ENCODE results near the gene CTSG.

CTSG gene

GRCh38 chr14:24607635-24608514, 31.8 kb upstream of the CTSG start:
- H3K9me3 Mint-ChIP-seq = peaks cover 28% of the 10 kb centered on the region
- peak; percentile 21 for DNase-seq
- H3K4me3 Mint-ChIP-seq = no peak overlapping the region
- H3K27me3 Mint-ChIP-seq (ENCODE audit: low read depth, poor library complexity) = peaks cover 5% of the 10 kb centered on the region
- peaks cover 36% of the 10 kb centered on the region for H3K4me1 Mint-ChIP-seq
- no peaks in the 10 kb centered on the region for H3K36me3 Mint-ChIP-seq (ENCODE audit: low read depth)
- peak overlapping the region; percentile 83 for H3K27ac Mint-ChIP-seq
- no peak for TF ChIP-seq CTCF (IDR thresholded peaks at IDR 0.05)

GRCh38 chr14:24607081-24607480, 31.0 kb upstream of the CTSG start:
- peaks cover 28% of the 10 kb centered on the region for H3K9me3 Mint-ChIP-seq
- peaks cover 36% of the 10 kb centered on the region for H3K4me1 Mint-ChIP-seq
- no peak for TF ChIP-seq CTCF (IDR thresholded peaks at IDR 0.05)
- no peak overlapping the region for H3K4me3 Mint-ChIP-seq
- peak overlapping the region; percentile 83 for H3K27ac Mint-ChIP-seq
- no peak for DNase-seq
- H3K36me3 Mint-ChIP-seq (ENCODE audit: low read depth) = no peaks in the 10 kb centered on the region
- H3K27me3 Mint-ChIP-seq (ENCODE audit: low read depth, poor library complexity) = peaks cover 5% of the 10 kb centered on the region

GRCh38 chr14:24606297-24606696, 30.2 kb upstream of the CTSG start:
- H3K27me3 Mint-ChIP-seq (ENCODE audit: low read depth, poor library complexity) = peaks cover 7% of the 10 kb centered on the region
- H3K27ac Mint-ChIP-seq = peak overlapping the region; percentile 13
- H3K9me3 Mint-ChIP-seq = peaks cover 24% of the 10 kb centered on the region
- peaks cover 36% of the 10 kb centered on the region for H3K4me1 Mint-ChIP-seq
- no peaks in the 10 kb centered on the region for H3K36me3 Mint-ChIP-seq (ENCODE audit: low read depth)
- TF ChIP-seq CTCF (IDR thresholded peaks at IDR 0.05) = no peak
- H3K4me3 Mint-ChIP-seq = no peak overlapping the region
- no peak for DNase-seq

- Mint-ChIP-seq H3K27ac (peak overlapping the region; percentile 47), H3K36me3 (ENCODE audit: low read depth) (no peaks in the 10 kb centered on the region), H3K9me3 (peaks cover 23% of the 10 kb centered on the region), H3K4me3 (no peak overlapping the region), H3K4me1 (peaks cover 36% of the 10 kb centered on the region), H3K27me3 (ENCODE audit: low read depth, poor library complexity) (peaks cover 7% of the 10 kb centered on the region)
- TF ChIP-seq CTCF (IDR thresholded peaks at IDR 0.05) = peak; percentile 59
- peak; percentile 54 for DNase-seq
Measured at GRCh38 chr14:24605435-24606190, 29.6 kb upstream of the CTSG start.

GRCh38 chr14:24597403-24597802, 21.4 kb upstream of the CTSG start:
- Mint-ChIP-seq H3K9me3 (peaks cover 73% of the 10 kb centered on the region), H3K27ac (no peak overlapping the region), H3K4me3 (no peak overlapping the region)

More at GRCh38 chr14:24597403-24597802, 21.4 kb upstream of the CTSG start:
- no peak for DNase-seq
- H3K4me1 Mint-ChIP-seq = no peaks in the 10 kb centered on the region
- TF ChIP-seq CTCF (IDR thresholded peaks at IDR 0.05) = no peak
- no peaks in the 10 kb centered on the region for H3K36me3 Mint-ChIP-seq (ENCODE audit: low read depth)
- H3K27me3 Mint-ChIP-seq (ENCODE audit: low read depth, poor library complexity) = peaks cover 4% of the 10 kb centered on the region

All from nephron progenitor cell (in vitro differentiated cells).